ENCODE measurements around the gene MNDA.

Gene MNDA

GRCh38 chr1:158830904-158831507, at the start of gene MNDA:
Gene MNDA, plus strand, starts transcription at chr1:158831351. Its CDS starts 10,803 bp downstream, at chr1:158842154.
- H3K4me1 ChIP-seq = peaks cover 0 to 6% (median 3%) of the 10 kb centered on the region in 4 donors
- H3K9me3 ChIP-seq = peaks cover 0 to 10% (median 0%) of the 10 kb centered on the region in 3 donors
- H3K27ac ChIP-seq = peak within 1 kb of the TSS in 1 of 2 donors; percentile 44
- no peak for DNase-seq
- no peaks in the 10 kb centered on the region for H3K27me3 ChIP-seq
- H3K36me3 ChIP-seq = no peaks in the 10 kb centered on the region
- intact Hi-C loops (cut with DNase I; ENCODE audit: low total_unique reads) = no loop called here
- H3K4me3 ChIP-seq = peak within 1 kb of the TSS in 1 of 2 donors; percentile 10
- TF ChIP-seq CTCF (IDR thresholded peaks at IDR 0.05) = no peak

GRCh38 chr1:158793604-158794003, 37.5 kb upstream of the MNDA start:
- intact Hi-C loops (cut with DNase I; ENCODE audit: low total_unique reads) = no loop called here
- Histone ChIP-seq H3K4me1 (no peaks in the 10 kb centered on the region), H3K27me3 (no peaks in the 10 kb centered on the region), H3K4me3 (no peak overlapping the region), H3K36me3 (no peaks in the 10 kb centered on the region), H3K9me3 (no peaks in the 10 kb centered on the region), H3K27ac (no peak overlapping the region)
- no peak for DNase-seq
- TF ChIP-seq CTCF (IDR thresholded peaks at IDR 0.05) = no peak

GRCh38 chr1:158794247-158794646, 36.9 kb upstream of the MNDA start:
- intact Hi-C loops (cut with DNase I; ENCODE audit: low total_unique reads) = no loop called here
- Histone ChIP-seq H3K9me3 (no peaks in the 10 kb centered on the region), H3K4me3 (no peak overlapping the region), H3K36me3 (no peaks in the 10 kb centered on the region), H3K27ac (no peak overlapping the region), H3K4me1 (no peaks in the 10 kb centered on the region), H3K27me3 (no peaks in the 10 kb centered on the region)
- TF ChIP-seq CTCF (IDR thresholded peaks at IDR 0.05) = no peak
- no peak for DNase-seq

- no peak for DNase-seq
- Histone ChIP-seq H3K36me3 (no peaks in the 10 kb centered on the region), H3K4me1 (no peaks in the 10 kb centered on the region), H3K9me3 (no peaks in the 10 kb centered on the region), H3K27ac (no peak overlapping the region), H3K4me3 (no peak overlapping the region), H3K27me3 (no peaks in the 10 kb centered on the region)
- TF ChIP-seq CTCF (IDR thresholded peaks at IDR 0.05) = no peak
- intact Hi-C loops (cut with DNase I; ENCODE audit: low total_unique reads) = no loop called here
Observed at GRCh38 chr1:158798531-158798930, 32.6 kb upstream of the MNDA start.

- intact Hi-C loops (cut with DNase I; ENCODE audit: low total_unique reads) = no loop called here
- H3K27ac ChIP-seq = no peak overlapping the region
- TF ChIP-seq CTCF (IDR thresholded peaks at IDR 0.05) = no peak
Observed at GRCh38 chr1:158799689-158800088, 31.5 kb upstream of the MNDA start.

GRCh38 chr1:158800526-158800925, 30.6 kb upstream of the MNDA start:
- no peak overlapping the region for H3K4me3 ChIP-seq
- no peak for DNase-seq
- H3K27ac ChIP-seq = no peak overlapping the region
- intact Hi-C loops (cut with DNase I; ENCODE audit: low total_unique reads) = no loop called here
- H3K9me3 ChIP-seq = no peaks in the 10 kb centered on the region
- TF ChIP-seq CTCF (IDR thresholded peaks at IDR 0.05) = no peak
- no peaks in the 10 kb centered on the region for H3K27me3 ChIP-seq
- no peaks in the 10 kb centered on the region for H3K36me3 ChIP-seq
- H3K4me1 ChIP-seq = no peaks in the 10 kb centered on the region

More at GRCh38 chr1:158799689-158800088, 31.5 kb upstream of the MNDA start:
- no peak for DNase-seq
- no peaks in the 10 kb centered on the region for H3K36me3 ChIP-seq
- no peak overlapping the region for H3K4me3 ChIP-seq
- H3K4me1 ChIP-seq = no peaks in the 10 kb centered on the region
- no peaks in the 10 kb centered on the region for H3K27me3 ChIP-seq
- H3K9me3 ChIP-seq = no peaks in the 10 kb centered on the region

Measured in tibial artery (tissue), 4 donors.